Activated CD4-positive, alpha-beta T cell treated with anti-CD3 and anti-CD28 coated beads, Interleukin-2, Interleukin-6, amounts not matched to agents 100 ng/mL and 50 ng/mL, durations not matched to agents 16 hours and 8 hours (primary cell): Measurements from ENCODE around the gene TEX101.
"Not testable (repeated sequence)": the region's sequence is repeated elsewhere in the genome, so short reads cannot be mapped to it uniquely, and the experiment has no call there.

Source experiments
- DNase-seq: peaks from one replicate; pipeline ENCODE4 v3.0.0-alpha.2; 2020

Gene TEX101

GRCh38 chr19:43414554-43414953 lies at the start of gene TEX101:
Gene TEX101, plus strand, starts transcription at chr19:43414890. Its CDS starts 1,030 bp downstream, at chr19:43415920.
- no peak for DNase-seq

- DNase-seq: not testable (repeated sequence)
These were observed 49.0 kb upstream of the TEX101 start for GRCh38 chr19:43365677-43366076.

GRCh38 chr19:43367822-43368221 lies 46.9 kb upstream of the TEX101 start:
- DNase-seq: no peak

- not testable (repeated sequence) for DNase-seq
These were observed 45.8 kb upstream of the TEX101 start for GRCh38 chr19:43368897-43369296.

- no peak for DNase-seq
These were observed 42.8 kb upstream of the TEX101 start for GRCh38 chr19:43371909-43372308.

GRCh38 chr19:43372462-43372861 lies 42.2 kb upstream of the TEX101 start:
- DNase-seq: no peak

- DNase-seq: not testable (repeated sequence)
These were observed 37.1 kb upstream of the TEX101 start for GRCh38 chr19:43377624-43378023.

GRCh38 chr19:43380008-43380407 lies 34.7 kb upstream of the TEX101 start:
- DNase-seq: no peak

- DNase-seq: no peak
These were observed 33.8 kb upstream of the TEX101 start for GRCh38 chr19:43380771-43381386.

GRCh38 chr19:43382586-43383216 lies 32.0 kb upstream of the TEX101 start:
- DNase-seq: not testable (repeated sequence)

GRCh38 chr19:43383254-43383653 lies 31.4 kb upstream of the TEX101 start:
- DNase-seq: not testable (repeated sequence)

- DNase-seq: not testable (repeated sequence)
These were observed 30.9 kb upstream of the TEX101 start for GRCh38 chr19:43383759-43384158.

GRCh38 chr19:43390903-43391551 lies 23.7 kb upstream of the TEX101 start:
- DNase-seq: not testable (repeated sequence)

- not testable (repeated sequence) for DNase-seq
These were observed 23.1 kb upstream of the TEX101 start for GRCh38 chr19:43391552-43391935.

GRCh38 chr19:43393501-43393900 lies 21.2 kb upstream of the TEX101 start:
- not testable (repeated sequence) for DNase-seq

GRCh38 chr19:43395561-43395960 lies 19.1 kb upstream of the TEX101 start:
- no peak for DNase-seq

- DNase-seq: no peak
These were observed 8.4 kb upstream of the TEX101 start for GRCh38 chr19:43406297-43406696.

GRCh38 chr19:43407416-43408005 lies 7.2 kb upstream of the TEX101 start:
- DNase-seq: no peak

- no peak for DNase-seq
These were observed 6.6 kb upstream of the TEX101 start for GRCh38 chr19:43408043-43408442.

- no peak for DNase-seq
These were observed 5.3 kb upstream of the TEX101 start for GRCh38 chr19:43409415-43409814.

- DNase-seq: no peak
These were observed 2.2 kb upstream of the TEX101 start for GRCh38 chr19:43412441-43412840.

- DNase-seq: no peak
These were observed 2.4 kb downstream of the TEX101 start for GRCh38 chr19:43416951-43417623.

GRCh38 chr19:43420954-43421353 lies 6.3 kb downstream of the TEX101 start:
- no peak for DNase-seq
